Keratinocyte (primary cell): ENCODE measurements around the gene CPVL. TPM values are rescaled to one million over a fixed set of nuclear protein-coding genes. Genes with fewer than 3 reads are reported as not detected.

Source experiments
- DNase-seq: peaks from one replicate; pipeline ENCODE4 v3.0.0-alpha.2; 2011; ENCODE audit warnings: low read depth, missing footprints, low spot score
- FAIRE-seq: peaks from 2 replicates; lab custom pipeline; 2011; peaks lifted over from hg19 to GRCh38; lab: Jason Lieb, UNC
- H2AFZ ChIP-seq: 2 replicates; pipeline ENCODE4 v1.6.0; 2012; ENCODE audit warnings: low read length, control low read depth, inconsistent platforms; ENCODE audit not compliant: control insufficient read depth
- H3K27ac ChIP-seq: 2 replicates; pipeline ENCODE4 v1.5.1; 2011; ENCODE audit warnings: low read length; ENCODE audit not compliant: control insufficient read depth, insufficient read depth
- H3K27me3 ChIP-seq: 3 replicates; pipeline ENCODE4 v1.6.0; 2011; ENCODE audit warnings: low read length; ENCODE audit not compliant: control insufficient read depth, insufficient read depth; ENCODE audit errors: extremely low read depth
- H3K36me3 ChIP-seq, 2 experiments: 2 replicates in 1 of 2; 3 replicates in 1 of 2; pipeline ENCODE4 v1.5.1; 2011; ENCODE audit warnings: low read length in 2 of 2, mild to moderate bottlenecking in 1 of 2; ENCODE audit not compliant: control insufficient read depth in 2 of 2, insufficient read depth in 2 of 2; ENCODE audit errors: extremely low read depth in 1 of 2
- H3K4me1 ChIP-seq: 3 replicates; pipeline ENCODE4 v1.5.1; 2011; ENCODE audit warnings: low read length; ENCODE audit not compliant: control insufficient read depth, insufficient read depth; ENCODE audit errors: extremely low read depth
- H3K4me2 ChIP-seq: 3 replicates; pipeline ENCODE4 v1.6.0; 2011; ENCODE audit warnings: low read depth, low read length; ENCODE audit not compliant: control insufficient read depth, insufficient read depth; ENCODE audit errors: extremely low read depth
- H3K4me3 ChIP-seq, 3 experiments: fragments of 200-600 bp in 1 of 3; sonication (generic) in 1 of 3; 2 replicates in 2 of 3; 3 replicates in 1 of 3; pipeline ENCODE4 v1.5.1; 2011 to 2016; ENCODE audit warnings: low read length in 3 of 3, mild to moderate bottlenecking in 3 of 3, control low read depth in 2 of 3, inconsistent platforms in 1 of 3, low read depth in 1 of 3, mixed read lengths in 1 of 3, mixed run types in 1 of 3, moderate library complexity in 1 of 3; ENCODE audit not compliant: control insufficient read depth in 2 of 3, insufficient read depth in 2 of 3; ENCODE audit errors: extremely low read depth in 1 of 3
- H3K79me2 ChIP-seq: 2 replicates; pipeline ENCODE4 v1.6.0; 2012; ENCODE audit warnings: low read length; ENCODE audit not compliant: control insufficient read depth, insufficient read depth
- H3K9ac ChIP-seq: 3 replicates; pipeline ENCODE4 v1.6.0; 2011; ENCODE audit warnings: low read length; ENCODE audit not compliant: control insufficient read depth, insufficient read depth; ENCODE audit errors: extremely low read depth
- H3K9me1 ChIP-seq: 3 replicates; pipeline ENCODE4 v1.6.0; 2011; ENCODE audit warnings: low read length; ENCODE audit not compliant: control insufficient read depth, insufficient read depth; ENCODE audit errors: extremely low read depth
- H3K9me3 ChIP-seq: 2 replicates; pipeline ENCODE4 v1.5.1; 2012; ENCODE audit warnings: low read depth, low read length; ENCODE audit not compliant: control insufficient read depth
- H4K20me1 ChIP-seq: 3 replicates; pipeline ENCODE4 v1.6.0; 2011; ENCODE audit warnings: low read length; ENCODE audit not compliant: control insufficient read depth, insufficient read depth; ENCODE audit errors: extremely low read depth
- EZH2 ChIP-seq: IDR thresholded peaks from one replicate; pipeline ENCODE4 v1.6.1; 2012; ENCODE audit warnings: inconsistent platforms, mild to moderate bottlenecking, low read length, moderate library complexity
- dilution Hi-C: fragments of 300-500 bp; cut with MboI; formaldehyde crosslinking; loops from one replicate; pipeline ENCODE4 v1.7.0; 2020; ENCODE audit warnings: low sequenced_read_pairs; ENCODE audit not compliant: extremely low pct_ligation_motif_present
- polyA plus RNA-seq, 5 experiments: library from polyadenylated mRNA; depleted of rRNA in 3 of 5; stranded (reverse) in 3 of 5; stranded (forward) in 1 of 5; unstranded in 1 of 5; fragments of >200 nt; gene quantifications; 1 replicate in 1 of 5; 2 replicates in 3 of 5; 3 replicates in 1 of 5; pipeline versions ENCODE4 v1.2.1 to v1.2.3, GENCODE V29; 2011 to 2012; ENCODE audit warnings: missing spikeins in 2 of 5, low read depth in 1 of 5, low replicate concordance in 1 of 5
- TF ChIP-seq, protein P1 (sequence below), 3 experiments: IDR thresholded peaks in 1 of 3; conservative IDR thresholded peaks in 1 of 3; optimal IDR thresholded peaks in 1 of 3; 2 replicates in 2 of 3; 3 replicates in 1 of 3; pipeline versions ENCODE3 to v1.5.1; 2011; ENCODE audit warnings: low read length in 3 of 3, mild to moderate bottlenecking in 3 of 3, moderate library complexity in 2 of 3, control low read depth in 1 of 3, inconsistent platforms in 1 of 3; ENCODE audit not compliant: insufficient read depth in 2 of 3; ENCODE audit errors: extremely low read depth in 1 of 3

The CPVL gene
- polyA plus RNA-seq, 1 donor (not counting 4 experiments of a cell fraction or from before 2014, with no cell fraction given) = 9.8 TPM

- no peaks in the 10 kb centered on the region for H3K9me3 ChIP-seq
- H2AFZ ChIP-seq = no peak overlapping the region
- no peak overlapping the region for H3K4me3 ChIP-seq
- H3K9ac ChIP-seq = no peak overlapping the region
- no peak for TF ChIP-seq EZH2
- TF ChIP-seq, protein P1, sequence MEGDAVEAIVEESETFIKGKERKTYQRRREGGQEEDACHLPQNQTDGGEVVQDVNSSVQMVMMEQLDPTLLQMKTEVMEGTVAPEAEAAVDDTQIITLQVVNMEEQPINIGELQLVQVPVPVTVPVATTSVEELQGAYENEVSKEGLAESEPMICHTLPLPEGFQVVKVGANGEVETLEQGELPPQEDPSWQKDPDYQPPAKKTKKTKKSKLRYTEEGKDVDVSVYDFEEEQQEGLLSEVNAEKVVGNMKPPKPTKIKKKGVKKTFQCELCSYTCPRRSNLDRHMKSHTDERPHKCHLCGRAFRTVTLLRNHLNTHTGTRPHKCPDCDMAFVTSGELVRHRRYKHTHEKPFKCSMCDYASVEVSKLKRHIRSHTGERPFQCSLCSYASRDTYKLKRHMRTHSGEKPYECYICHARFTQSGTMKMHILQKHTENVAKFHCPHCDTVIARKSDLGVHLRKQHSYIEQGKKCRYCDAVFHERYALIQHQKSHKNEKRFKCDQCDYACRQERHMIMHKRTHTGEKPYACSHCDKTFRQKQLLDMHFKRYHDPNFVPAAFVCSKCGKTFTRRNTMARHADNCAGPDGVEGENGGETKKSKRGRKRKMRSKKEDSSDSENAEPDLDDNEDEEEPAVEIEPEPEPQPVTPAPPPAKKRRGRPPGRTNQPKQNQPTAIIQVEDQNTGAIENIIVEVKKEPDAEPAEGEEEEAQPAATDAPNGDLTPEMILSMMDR (optimal IDR thresholded peaks at IDR 0.05 in 1 of 3, IDR thresholded peaks at IDR 0.05 in 1 of 3, conservative IDR thresholded peaks at IDR 0.05 in 1 of 3; ENCODE audit: extremely low read depth in 1 of 3, insufficient read depth in 2 of 3, low read length in 3 of 3) = no peak
- no peak for FAIRE-seq
- dilution Hi-C loops = no loop called here
- no peaks in the 10 kb centered on the region for H3K36me3 ChIP-seq
- H3K27ac ChIP-seq = no peak overlapping the region
- no peaks in the 10 kb centered on the region for H4K20me1 ChIP-seq
- H3K27me3 ChIP-seq = peaks cover 3% of the 10 kb centered on the region
- no peaks in the 10 kb centered on the region for H3K9me1 ChIP-seq
- H3K4me1 ChIP-seq = peaks cover 2% of the 10 kb centered on the region
- H3K79me2 ChIP-seq = no peaks in the 10 kb centered on the region
- no peak overlapping the region for H3K4me2 ChIP-seq
- no peak for DNase-seq
These were observed 44.2 kb upstream of the CPVL start for GRCh38 chr7:29190349-29191045.

DNA sequence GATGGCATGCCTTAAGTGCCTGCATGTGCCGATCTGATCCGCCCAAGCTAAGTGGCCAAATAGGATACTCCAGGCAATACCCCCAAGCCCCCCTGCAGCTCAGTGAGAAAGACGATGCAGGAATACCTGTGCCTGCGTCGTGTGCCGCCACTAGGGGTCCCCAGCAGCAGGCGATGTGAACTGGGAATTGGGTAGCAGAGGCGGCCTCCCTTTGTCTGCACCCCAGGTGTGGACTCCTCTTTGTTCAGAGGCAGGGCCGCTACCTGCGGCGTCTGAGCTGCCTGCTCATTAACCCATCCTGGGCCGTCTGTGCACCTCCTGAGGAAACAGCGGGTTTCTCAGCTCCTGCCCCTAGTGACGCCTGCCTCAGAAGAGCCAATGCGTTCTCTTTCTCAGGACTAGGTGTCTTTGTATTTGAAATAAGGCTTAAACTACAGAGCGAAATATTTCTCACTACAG, 43.4 kb upstream of the CPVL start:
- Histone ChIP-seq H3K9me3 (no peaks in the 10 kb centered on the region), H3K27ac (no peak overlapping the region), H3K9me1 (no peaks in the 10 kb centered on the region), H3K4me2 (no peak overlapping the region), H3K27me3 (peaks cover 3% of the 10 kb centered on the region), H3K4me3 (no peak overlapping the region), H4K20me1 (no peaks in the 10 kb centered on the region), H3K4me1 (no peaks in the 10 kb centered on the region), H2AFZ (no peak overlapping the region), H3K9ac (no peak overlapping the region), H3K79me2 (no peaks in the 10 kb centered on the region), H3K36me3 (no peaks in the 10 kb centered on the region)
- FAIRE-seq (peak; percentile 29), DNase-seq (no peak)
- no peak for TF ChIP-seq EZH2
- TF ChIP-seq, protein P1 (optimal IDR thresholded peaks at IDR 0.05 in 1 of 3, IDR thresholded peaks at IDR 0.05 in 1 of 3, conservative IDR thresholded peaks at IDR 0.05 in 1 of 3; ENCODE audit: extremely low read depth in 1 of 3, insufficient read depth in 2 of 3, low read length in 3 of 3) = peak; percentile 80 to 96 (median 92)
- dilution Hi-C loops = no loop called here
